ENCODE measurements around the gene IPO13.

Gene IPO13

DNA sequence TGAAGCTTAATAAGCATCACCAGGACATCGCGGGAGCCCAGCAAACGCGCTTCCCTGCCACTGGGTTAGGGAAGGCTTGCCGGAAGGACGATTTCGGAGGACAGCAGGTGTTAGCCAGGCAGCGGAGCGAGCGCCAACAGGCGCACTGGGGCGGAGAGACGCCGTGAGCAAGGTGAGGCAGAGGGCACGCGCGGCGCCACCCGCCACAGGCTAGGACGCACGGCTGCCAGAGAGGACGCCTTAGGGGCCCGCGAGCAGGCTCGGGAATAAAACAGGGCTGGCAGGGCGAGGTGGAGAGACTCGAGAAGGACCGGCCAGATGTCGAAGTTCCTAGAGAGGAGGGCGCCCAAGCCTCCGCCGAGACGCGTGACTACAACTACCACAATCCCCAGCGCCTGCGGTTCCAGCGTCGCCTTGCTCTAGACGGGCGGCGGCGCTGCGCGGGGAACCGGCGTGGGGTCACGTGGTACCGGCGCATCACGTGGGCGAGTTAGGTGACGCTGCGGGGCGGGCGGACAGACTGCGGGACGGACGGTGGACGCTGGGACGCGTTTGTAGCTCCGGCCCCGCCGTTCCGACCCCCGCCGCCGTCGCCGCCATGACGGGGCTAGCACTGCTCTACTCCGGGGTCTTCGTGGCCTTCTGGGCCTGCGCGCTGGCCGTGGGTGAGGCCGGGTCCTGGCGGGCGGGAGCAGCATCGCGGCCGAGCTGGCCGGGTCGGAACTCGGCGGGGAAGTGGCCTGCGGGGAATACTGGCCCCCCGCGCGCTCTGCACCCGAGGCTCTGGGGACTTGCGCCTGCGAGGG, 27.9 kb downstream of the IPO13 start, which contains the start of gene ATP6V0B:
TSS of gene ATP6V0B (plus strand) at position 518 of the 806 bp plus-strand sequence. CDS start at position 599, 81 bp downstream.
- H3K4me1 Mint-ChIP-seq: peaks cover 65% of the 10 kb centered on the region
- H3K9me3 Mint-ChIP-seq: no peaks in the 10 kb centered on the region
- H3K27ac Mint-ChIP-seq: peak within 1 kb of the TSS; percentile 90
- H3K36me3 Mint-ChIP-seq: peaks cover 37% of the 10 kb centered on the region
- ATAC-seq: peak; percentile 84
- peak; percentile 90 to 98 for DNase-seq (ENCODE audit: low spot score in 2 of 2)
- peak within 1 kb of the TSS; percentile 87 for H3K4me3 Mint-ChIP-seq

DNA sequence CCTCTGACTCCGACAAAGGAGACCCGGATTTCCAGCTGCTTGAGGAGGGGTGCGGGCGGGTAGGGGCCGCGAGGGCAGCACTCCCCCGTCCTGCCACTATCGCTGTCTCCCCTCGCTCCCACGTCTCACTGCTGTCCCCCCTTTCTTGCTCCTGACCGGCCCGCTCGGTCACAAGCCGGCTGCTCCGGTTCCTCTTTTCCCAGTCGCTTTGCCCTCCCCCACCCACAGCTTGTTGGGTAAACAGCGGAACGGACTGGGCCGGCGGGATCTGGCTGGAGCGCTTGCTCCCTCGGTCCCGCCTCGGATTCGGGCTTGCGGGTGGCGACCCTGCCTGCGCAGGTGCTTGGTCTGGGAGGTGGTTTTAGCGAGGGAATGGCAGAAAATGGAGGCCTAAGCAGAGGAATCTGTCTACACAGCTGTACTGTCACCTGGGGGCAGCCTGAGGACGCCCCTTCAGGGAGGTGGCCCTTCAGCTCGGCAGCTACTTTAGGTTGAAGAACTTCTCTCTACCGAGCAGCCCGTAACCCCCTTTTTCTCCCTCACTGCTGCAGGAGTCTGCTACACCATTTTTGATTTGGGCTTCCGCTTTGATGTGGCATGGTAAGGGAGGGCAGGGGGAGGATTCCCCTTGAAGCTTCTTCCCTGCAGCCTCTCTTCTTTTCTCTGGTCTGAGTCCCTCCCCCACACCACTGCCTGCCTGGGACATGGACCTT, 28.7 kb downstream of the IPO13 start:
- DNase-seq (ENCODE audit: low spot score in 2 of 2) (peak in 1 of 2 donors; percentile 56), ATAC-seq (peak; percentile 1)
- Mint-ChIP-seq H3K4me1 (peaks cover 65% of the 10 kb centered on the region), H3K9me3 (no peaks in the 10 kb centered on the region), H3K4me3 (peak overlapping the region; percentile 87), H3K36me3 (peaks cover 37% of the 10 kb centered on the region), H3K27ac (peak overlapping the region; percentile 90)

GRCh38 chr1:43976045-43976444, 29.3 kb downstream of the IPO13 start:
- Mint-ChIP-seq H3K4me1 (peaks cover 65% of the 10 kb centered on the region), H3K27ac (peak overlapping the region; percentile 90), H3K4me3 (peak overlapping the region; percentile 87), H3K36me3 (peaks cover 37% of the 10 kb centered on the region), H3K9me3 (no peaks in the 10 kb centered on the region)
- DNase-seq (ENCODE audit: low spot score in 2 of 2): no peak
- ATAC-seq: no peak

DNA sequence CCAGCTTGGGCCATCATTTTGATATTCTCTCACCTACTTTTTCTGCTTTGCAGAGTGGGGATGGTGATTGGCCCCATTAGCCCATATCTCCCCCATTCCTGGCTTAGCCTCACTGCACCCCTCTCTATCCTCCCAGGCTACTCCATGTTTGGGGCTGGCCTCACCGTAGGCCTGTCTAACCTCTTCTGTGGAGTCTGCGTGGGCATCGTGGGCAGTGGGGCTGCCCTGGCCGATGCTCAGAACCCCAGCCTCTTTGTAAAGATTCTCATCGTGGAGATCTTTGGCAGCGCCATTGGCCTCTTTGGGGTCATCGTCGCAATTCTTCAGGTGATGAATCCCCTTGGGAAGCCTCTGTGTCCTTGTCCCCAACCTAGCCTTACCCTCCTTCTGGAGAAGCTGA, 30.1 kb downstream of the IPO13 start:
- Mint-ChIP-seq H3K9me3 (no peaks in the 10 kb centered on the region), H3K4me3 (peak overlapping the region; percentile 87), H3K4me1 (peaks cover 65% of the 10 kb centered on the region), H3K27ac (no peak overlapping the region), H3K36me3 (peaks cover 35% of the 10 kb centered on the region)
- no peak for DNase-seq (ENCODE audit: low spot score in 2 of 2)
- ATAC-seq: no peak

- ATAC-seq: no peak
- Mint-ChIP-seq H3K9me3 (no peaks in the 10 kb centered on the region), H3K4me3 (peak overlapping the region; percentile 87), H3K36me3 (peaks cover 31% of the 10 kb centered on the region), H3K4me1 (peaks cover 70% of the 10 kb centered on the region), H3K27ac (no peak overlapping the region)
- no peak for DNase-seq (ENCODE audit: low spot score in 2 of 2)
Measured at GRCh38 chr1:43977376-43978263, 30.9 kb downstream of the IPO13 start.

GRCh38 chr1:43978264-43978550, 31.5 kb downstream of the IPO13 start:
- Mint-ChIP-seq H3K9me3 (no peaks in the 10 kb centered on the region), H3K4me3 (peak overlapping the region; percentile 69), H3K4me1 (peaks cover 74% of the 10 kb centered on the region), H3K27ac (peak overlapping the region; percentile 55), H3K36me3 (peaks cover 33% of the 10 kb centered on the region)
- DNase-seq (ENCODE audit: low spot score in 2 of 2) (no peak), ATAC-seq (no peak)

GRCh38 chr1:43978551-43979260, 32.0 kb downstream of the IPO13 start, which contains the start of gene B4GALT2:
Gene B4GALT2, plus strand, starts transcription at chr1:43979210. Its CDS starts 1,951 bp downstream, at chr1:43981161.
- ATAC-seq (peak; percentile 44), DNase-seq (ENCODE audit: low spot score in 2 of 2) (peak; percentile 32 to 64)
- Mint-ChIP-seq H3K27ac (peak within 1 kb of the TSS; percentile 90), H3K9me3 (no peaks in the 10 kb centered on the region), H3K4me1 (peaks cover 69% of the 10 kb centered on the region), H3K36me3 (peaks cover 38% of the 10 kb centered on the region), H3K4me3 (peak within 1 kb of the TSS; percentile 81)

GRCh38 chr1:43979261-43979527, 32.4 kb downstream of the IPO13 start:
- H3K9me3 Mint-ChIP-seq: no peaks in the 10 kb centered on the region
- H3K36me3 Mint-ChIP-seq: peaks cover 42% of the 10 kb centered on the region
- ATAC-seq (no peak), DNase-seq (ENCODE audit: low spot score in 2 of 2) (no peak)
- peaks cover 67% of the 10 kb centered on the region for H3K4me1 Mint-ChIP-seq
- peak overlapping the region; percentile 81 for H3K4me3 Mint-ChIP-seq
- H3K27ac Mint-ChIP-seq: peak overlapping the region; percentile 90

GRCh38 chr1:43979528-43980254, 32.9 kb downstream of the IPO13 start:
- DNase-seq (ENCODE audit: low spot score in 2 of 2) (peak; percentile 34 to 68), ATAC-seq (peak; percentile 43)
- peak overlapping the region; percentile 90 for H3K27ac Mint-ChIP-seq
- no peaks in the 10 kb centered on the region for H3K9me3 Mint-ChIP-seq
- peaks cover 65% of the 10 kb centered on the region for H3K4me1 Mint-ChIP-seq
- peak overlapping the region; percentile 81 for H3K4me3 Mint-ChIP-seq
- H3K36me3 Mint-ChIP-seq: peaks cover 44% of the 10 kb centered on the region

DNA sequence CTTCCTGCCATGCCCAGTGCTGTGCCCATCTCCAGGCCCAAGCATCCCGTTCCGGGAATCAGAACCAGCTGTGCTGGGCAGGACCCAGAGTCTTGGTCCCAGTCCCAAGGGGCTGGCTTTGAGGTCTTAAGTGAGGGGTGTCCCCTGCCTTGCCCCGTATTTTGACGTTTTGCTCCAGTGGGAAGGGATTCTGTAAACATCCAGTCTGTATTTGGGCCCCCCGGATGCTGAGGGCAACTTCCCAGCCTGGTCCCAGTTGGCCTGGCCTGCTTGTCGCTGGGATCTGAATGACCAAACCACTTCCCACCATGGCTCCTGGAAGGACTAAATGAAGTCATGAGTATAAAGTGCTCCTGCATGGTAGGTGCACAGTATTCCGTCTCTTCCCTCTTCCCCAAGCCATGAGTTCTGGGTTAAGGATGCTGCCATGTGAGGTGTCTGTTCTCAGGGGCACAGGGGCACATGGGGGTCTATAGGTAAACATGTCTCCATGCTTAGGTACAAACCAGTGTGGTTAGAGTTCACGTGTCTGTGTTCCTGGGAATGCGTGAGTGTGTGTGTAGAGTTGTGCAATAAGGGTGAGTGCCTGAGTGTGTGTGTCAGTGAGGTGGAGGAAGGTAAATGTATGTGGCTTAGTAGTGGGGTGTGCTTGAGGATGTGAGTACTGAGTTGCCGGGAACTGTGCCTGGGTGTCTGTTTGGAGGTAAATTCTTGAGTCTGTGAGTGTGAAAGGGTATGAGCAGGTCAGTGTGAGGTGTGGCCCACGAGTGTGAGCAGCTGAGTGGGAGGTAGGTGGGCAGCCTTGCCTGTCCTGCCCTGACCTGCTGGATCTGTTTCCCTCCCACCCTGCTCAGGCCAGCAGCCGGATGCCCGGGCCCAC, 33.7 kb downstream of the IPO13 start:
- peaks cover 42% of the 10 kb centered on the region for H3K36me3 Mint-ChIP-seq
- DNase-seq (ENCODE audit: low spot score in 2 of 2) (no peak), ATAC-seq (no peak)
- H3K4me3 Mint-ChIP-seq: peak overlapping the region; percentile 81
- no peaks in the 10 kb centered on the region for H3K9me3 Mint-ChIP-seq
- peaks cover 65% of the 10 kb centered on the region for H3K4me1 Mint-ChIP-seq
- peak overlapping the region; percentile 90 for H3K27ac Mint-ChIP-seq

DNA sequence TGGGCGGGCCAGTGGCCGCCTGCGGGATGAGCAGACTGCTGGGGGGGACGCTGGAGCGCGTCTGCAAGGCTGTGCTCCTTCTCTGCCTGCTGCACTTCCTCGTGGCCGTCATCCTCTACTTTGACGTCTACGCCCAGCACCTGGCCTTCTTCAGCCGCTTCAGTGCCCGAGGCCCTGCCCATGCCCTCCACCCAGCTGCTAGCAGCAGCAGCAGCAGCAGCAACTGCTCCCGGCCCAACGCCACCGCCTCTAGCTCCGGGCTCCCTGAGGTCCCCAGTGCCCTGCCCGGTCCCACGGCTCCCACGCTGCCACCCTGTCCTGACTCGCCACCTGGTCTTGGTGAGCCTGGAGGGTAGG, 34.4 kb downstream of the IPO13 start:
- Mint-ChIP-seq H3K4me1 (peaks cover 59% of the 10 kb centered on the region), H3K27ac (peak overlapping the region; percentile 90), H3K4me3 (peak overlapping the region; percentile 81), H3K9me3 (no peaks in the 10 kb centered on the region), H3K36me3 (peaks cover 42% of the 10 kb centered on the region)
- DNase-seq (ENCODE audit: low spot score in 2 of 2): no peak
- ATAC-seq: no peak

DNA sequence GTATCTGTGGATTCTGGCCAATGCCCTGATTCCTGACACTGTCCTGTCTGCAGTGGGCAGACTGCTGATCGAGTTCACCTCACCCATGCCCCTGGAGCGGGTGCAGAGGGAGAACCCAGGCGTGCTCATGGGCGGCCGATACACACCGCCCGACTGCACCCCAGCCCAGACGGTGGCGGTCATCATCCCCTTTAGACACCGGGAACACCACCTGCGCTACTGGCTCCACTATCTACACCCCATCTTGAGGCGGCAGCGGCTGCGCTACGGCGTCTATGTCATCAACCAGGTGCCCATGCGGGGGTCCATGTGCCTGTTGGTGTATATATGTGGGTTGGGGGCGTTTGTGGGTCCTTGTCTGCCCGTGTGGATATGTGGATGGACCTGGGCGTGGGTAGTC, 34.9 kb downstream of the IPO13 start:
- peaks cover 54% of the 10 kb centered on the region for H3K4me1 Mint-ChIP-seq
- DNase-seq (ENCODE audit: low spot score in 2 of 2): no peak
- no peak for ATAC-seq
- H3K4me3 Mint-ChIP-seq: no peak overlapping the region
- H3K27ac Mint-ChIP-seq: no peak overlapping the region
- H3K36me3 Mint-ChIP-seq: peaks cover 41% of the 10 kb centered on the region
- H3K9me3 Mint-ChIP-seq: no peaks in the 10 kb centered on the region

GRCh38 chr1:43982241-43982640, 35.5 kb downstream of the IPO13 start:
- no peak for ATAC-seq
- Mint-ChIP-seq H3K27ac (no peak overlapping the region), H3K9me3 (no peaks in the 10 kb centered on the region), H3K4me1 (peaks cover 48% of the 10 kb centered on the region), H3K36me3 (peaks cover 35% of the 10 kb centered on the region), H3K4me3 (no peak overlapping the region)
- DNase-seq (ENCODE audit: low spot score in 2 of 2): no peak
